NCI-H2227 (cell line): ENCODE measurements around the gene AGAP5.

Experiments used
- DNase-seq: peaks from one replicate; lab custom pipeline; 2025; ENCODE audit not compliant: unreplicated experiment; lab: John Stamatoyannopoulos, UW

Gene AGAP5

GRCh38 chr10:73629165-73629564 lies 68.7 kb downstream of the AGAP5 start:
- no peak for DNase-seq

GRCh38 chr10:73628405-73628804 lies 69.5 kb downstream of the AGAP5 start:
- no peak for DNase-seq

- DNase-seq = no peak
Measured at GRCh38 chr10:73627300-73627699, 70.6 kb downstream of the AGAP5 start.

GRCh38 chr10:73625884-73626752 lies 71.8 kb downstream of the AGAP5 start:
- DNase-seq = peak; percentile 96

DNA sequence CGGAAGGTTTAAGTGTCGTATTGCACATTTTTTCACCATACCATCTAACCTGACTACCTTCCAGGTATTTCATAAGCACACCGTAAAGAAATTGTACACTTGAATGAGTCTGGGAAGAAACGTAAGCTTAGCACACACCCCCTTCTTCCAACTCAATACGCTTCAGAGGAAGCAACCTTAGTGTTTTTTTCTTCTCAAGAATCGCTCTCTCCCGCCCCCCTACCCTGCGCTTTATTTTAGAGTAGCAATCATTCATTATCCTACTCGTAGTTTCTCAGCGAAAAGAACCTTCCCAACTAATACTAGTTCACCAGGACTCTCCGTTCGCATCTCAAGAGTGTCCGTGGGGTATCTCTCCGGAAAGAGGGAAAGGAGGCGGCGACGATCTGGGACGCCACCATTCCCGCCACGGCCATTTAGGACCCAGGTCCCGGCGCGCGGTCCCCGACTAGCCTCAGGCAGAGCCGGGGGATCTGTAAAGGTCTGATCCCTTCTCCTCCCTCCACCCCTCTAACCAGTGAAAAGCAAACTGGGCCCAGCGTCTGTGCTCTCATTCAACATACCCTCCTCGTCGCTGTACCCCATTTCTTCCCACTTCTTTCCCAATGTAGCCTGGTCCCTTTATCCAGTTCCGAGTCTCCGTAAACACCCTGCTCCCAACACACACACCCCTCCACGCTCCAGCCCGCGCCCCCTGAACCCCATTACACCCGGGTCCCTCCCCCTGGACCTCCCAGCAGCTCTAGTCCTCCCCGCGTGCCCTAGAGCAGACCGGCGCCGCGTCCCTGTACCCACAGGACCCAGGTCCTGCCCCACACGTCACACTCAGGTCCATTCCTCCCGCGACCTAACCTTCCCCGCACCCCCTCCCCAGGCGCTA lies 72.7 kb downstream of the AGAP5 start:
- peak; percentile 66 for DNase-seq
